ENCODE measurements around the gene GALK1. TPM values are rescaled to one million over a fixed set of nuclear protein-coding genes. Genes with fewer than 3 reads are reported as not detected.

The GALK1 gene
- polyA plus RNA-seq, 3 donors, result 44.8 to 108 (median 84.3) TPM

DNA sequence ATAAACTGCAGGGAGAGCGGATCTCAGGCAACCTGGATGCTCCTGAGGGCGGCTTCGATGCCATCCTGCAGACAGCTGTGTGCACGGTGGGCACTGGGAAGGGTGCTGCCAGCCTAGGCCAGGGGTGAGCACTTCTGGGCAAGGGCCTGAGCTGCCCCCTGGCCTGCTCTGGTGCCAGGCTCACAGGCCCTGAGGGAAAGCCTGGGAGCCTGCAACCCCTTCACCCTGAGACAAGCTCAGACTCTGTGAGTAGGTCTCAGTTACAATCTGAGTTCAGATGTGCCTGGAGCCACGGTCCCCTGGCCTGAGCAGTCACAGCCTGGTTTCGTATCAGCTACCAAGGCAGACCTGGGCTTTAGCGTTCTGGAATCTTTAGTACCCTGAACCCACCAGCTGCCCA, 35.6 kb downstream of the GALK1 start:
- no peaks in the 10 kb centered on the region for H3K9me3 ChIP-seq (replicated peaks in 1 of 2; ENCODE audit: control insufficient read depth in 1 of 2, insufficient read depth in 1 of 2, low read length in 2 of 2)
- Mint-ChIP-seq H3K9me3 (peaks cover 0 to 1% (median 0%) of the 10 kb centered on the region in 7 donors), H3K4me3 (no peak overlapping the region), H3K36me3 (no peaks in the 10 kb centered on the region), H3K27ac (no peak overlapping the region), H3K27me3 (ENCODE audit: low read depth in 3 of 3) (peaks cover 1 to 7% (median 2%) of the 10 kb centered on the region in 3 donors), H3K4me1 (peaks cover 4% of the 10 kb centered on the region)
- H3K79me2 ChIP-seq (ENCODE audit: insufficient read depth, low read length), result no peaks in the 10 kb centered on the region
- no peak for TF ChIP-seq CTCF (IDR thresholded peaks at IDR 0.05)
- no peak for DNase-seq
- no peaks in the 10 kb centered on the region for H4K20me1 ChIP-seq (ENCODE audit: insufficient read depth, low read length)
- 87% methylated on average over 7 of the region's 7 CpGs for WGBS (ENCODE audit: insufficient coverage)
- H3K4me1 ChIP-seq (ENCODE audit: control insufficient read depth in 1 of 2, insufficient read depth in 2 of 2, low read length in 2 of 2), result no peaks in the 10 kb centered on the region
- H3K27me3 ChIP-seq (ENCODE audit: control insufficient read depth in 2 of 2, insufficient read depth in 2 of 2, low read length in 2 of 2), result no peaks in the 10 kb centered on the region
- no peaks in the 10 kb centered on the region for H3K36me3 ChIP-seq (replicated peaks in 1 of 2; ENCODE audit: control insufficient read depth in 1 of 2, insufficient read depth in 2 of 2, low read length in 2 of 2)
- no peak overlapping the region for H3K4me3 ChIP-seq (replicated peaks in 1 of 3; ENCODE audit: low read depth in 2 of 3, low read length in 3 of 3)
- no peak overlapping the region for H3K9ac ChIP-seq (ENCODE audit: insufficient read depth, low read length, poor library complexity, severe bottlenecking)
- H2AFZ ChIP-seq (ENCODE audit: insufficient read depth, low read depth, low read length, poor library complexity, severe bottlenecking), result no peak overlapping the region
- no peak overlapping the region for H3K4me2 ChIP-seq (replicated peaks; ENCODE audit: extremely low read depth, low read length, poor library complexity, severe bottlenecking)
- no peak overlapping the region for H3K27ac ChIP-seq (ENCODE audit: low read depth in 1 of 2, low read length in 2 of 2)
- intact Hi-C loops (cut with micrococcal nuclease), result no loop called here

DNA sequence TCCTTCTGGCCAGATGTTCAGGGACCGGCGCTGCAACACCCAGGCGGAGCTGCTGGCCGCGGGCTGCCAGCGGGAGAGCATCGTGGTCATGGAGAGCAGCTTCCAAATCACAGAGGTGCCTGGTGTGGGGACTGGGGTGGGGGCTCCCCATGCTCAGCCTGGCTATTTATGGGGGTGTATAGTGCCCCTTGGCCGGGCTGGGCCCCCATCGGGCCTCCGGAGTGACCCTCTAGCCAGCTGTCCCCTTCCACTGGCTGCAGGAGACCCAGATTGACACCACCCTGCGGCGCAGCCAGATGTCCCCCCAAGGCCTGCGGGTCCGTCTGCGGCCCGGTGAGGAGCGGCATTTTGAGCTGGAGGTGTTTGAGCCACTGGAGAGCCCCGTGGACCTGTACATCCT, 37.6 kb downstream of the GALK1 start:
- Mint-ChIP-seq H3K4me3 (no peak overlapping the region), H3K4me1 (peaks cover 5% of the 10 kb centered on the region), H3K9me3 (no peaks in the 10 kb centered on the region), H3K36me3 (no peaks in the 10 kb centered on the region), H3K27ac (no peak overlapping the region), H3K27me3 (ENCODE audit: low read depth in 3 of 3) (peaks cover 6 to 15% (median 9%) of the 10 kb centered on the region in 3 donors)
- intact Hi-C loops (cut with micrococcal nuclease), result no loop called here
- DNase-seq, result no peak
- H3K27ac ChIP-seq (ENCODE audit: low read depth in 1 of 2, low read length in 2 of 2), result no peak overlapping the region
- no peaks in the 10 kb centered on the region for H3K36me3 ChIP-seq (replicated peaks in 1 of 2; ENCODE audit: control insufficient read depth in 1 of 2, insufficient read depth in 2 of 2, low read length in 2 of 2)
- H3K79me2 ChIP-seq (ENCODE audit: insufficient read depth, low read length), result no peaks in the 10 kb centered on the region
- H3K4me3 ChIP-seq (replicated peaks in 1 of 3; ENCODE audit: low read depth in 2 of 3, low read length in 3 of 3), result no peak overlapping the region
- H3K4me2 ChIP-seq (replicated peaks; ENCODE audit: extremely low read depth, low read length, poor library complexity, severe bottlenecking), result no peak overlapping the region
- no peak overlapping the region for H3K9ac ChIP-seq (ENCODE audit: insufficient read depth, low read length, poor library complexity, severe bottlenecking)
- no peaks in the 10 kb centered on the region for H4K20me1 ChIP-seq (ENCODE audit: insufficient read depth, low read length)
- TF ChIP-seq CTCF (IDR thresholded peaks at IDR 0.05), result no peak
- no peaks in the 10 kb centered on the region for H3K9me3 ChIP-seq (replicated peaks in 1 of 2; ENCODE audit: control insufficient read depth in 1 of 2, insufficient read depth in 1 of 2, low read length in 2 of 2)
- peaks cover 0 to 3% of the 10 kb centered on the region in 2 donors for H3K27me3 ChIP-seq (ENCODE audit: control insufficient read depth in 2 of 2, insufficient read depth in 2 of 2, low read length in 2 of 2)
- no peak overlapping the region for H2AFZ ChIP-seq (ENCODE audit: insufficient read depth, low read depth, low read length, poor library complexity, severe bottlenecking)
- 97% methylated on average over 16 of the region's 18 CpGs for WGBS (ENCODE audit: insufficient coverage)
- H3K4me1 ChIP-seq (ENCODE audit: control insufficient read depth in 1 of 2, insufficient read depth in 2 of 2, low read length in 2 of 2), result no peaks in the 10 kb centered on the region
